Measurements from ENCODE around the gene ELOVL4. TPM values are rescaled to one million over a fixed set of nuclear protein-coding genes. Genes with fewer than 3 reads are reported as not detected.

Gene ELOVL4
- total RNA-seq, 1 experiment from 2014 or later: 0.68 TPM

- DNase-seq: no peak
- Histone ChIP-seq H3K4me3 (ENCODE audit: low read depth, low read length) (no peak overlapping the region), H3K9me3 (no peaks in the 10 kb centered on the region), H3K27me3 (replicated peaks; ENCODE audit: control insufficient read depth, insufficient read depth, low read length) (no peaks in the 10 kb centered on the region; the same call in 1 of the 2 replicates), H3K4me1 (no peaks in the 10 kb centered on the region), H3K36me3 (ENCODE audit: control insufficient read depth, insufficient read depth, low read length) (no peaks in the 10 kb centered on the region)
- no peaks in the 10 kb centered on the region for H3K36me3 Mint-ChIP-seq (ENCODE audit: insufficient read depth, unreplicated experiment)
- H3K27me3 Mint-ChIP-seq (ENCODE audit: insufficient read depth, unreplicated experiment): peaks cover 10% of the 10 kb centered on the region
- no TSS peak for BruUV-seq (replicated peaks)
- TF ChIP-seq CTCF (IDR thresholded peaks at IDR 0.05; ENCODE audit: insufficient read depth in 1 of 2, low read depth in 1 of 2, low read length in 1 of 2, severe bottlenecking in 1 of 2, unreplicated experiment in 1 of 2): no peak
- intact Hi-C loops (cut with micrococcal nuclease; ENCODE audit: unreplicated experiment): no loop called here
- CTCF ChIA-PET: no interaction called here
- no peak overlapping the region for H3K27ac Mint-ChIP-seq (ENCODE audit: unreplicated experiment)
- H3K9me3 Mint-ChIP-seq (ENCODE audit: unreplicated experiment): no peaks in the 10 kb centered on the region
- no peak overlapping the region for H3K4me3 Mint-ChIP-seq (ENCODE audit: unreplicated experiment)
- H3K4me1 Mint-ChIP-seq (ENCODE audit: low read depth, unreplicated experiment): no peaks in the 10 kb centered on the region
- POLR2A ChIA-PET: no interaction called here
Observed at GRCh38 chr6:79911992-79912391, 35.4 kb downstream of the ELOVL4 start.

- Histone ChIP-seq H3K4me1 (no peaks in the 10 kb centered on the region), H3K9me3 (no peaks in the 10 kb centered on the region), H3K27me3 (replicated peaks; ENCODE audit: control insufficient read depth, insufficient read depth, low read length) (no peaks in the 10 kb centered on the region; the same call in none of the 2 replicates), H3K36me3 (ENCODE audit: control insufficient read depth, insufficient read depth, low read length) (no peaks in the 10 kb centered on the region), H3K4me3 (ENCODE audit: low read depth, low read length) (no peak overlapping the region)
- no peaks in the 10 kb centered on the region for H3K9me3 Mint-ChIP-seq (ENCODE audit: unreplicated experiment)
- ChIA-PET CTCF (no interaction called here), POLR2A (no interaction called here)
- no peak overlapping the region for H3K27ac Mint-ChIP-seq (ENCODE audit: unreplicated experiment)
- no peak for DNase-seq
- TF ChIP-seq CTCF (IDR thresholded peaks at IDR 0.05; ENCODE audit: insufficient read depth in 1 of 2, low read depth in 1 of 2, low read length in 1 of 2, severe bottlenecking in 1 of 2, unreplicated experiment in 1 of 2): no peak
- no peak overlapping the region for H3K4me3 Mint-ChIP-seq (ENCODE audit: unreplicated experiment)
- no peaks in the 10 kb centered on the region for H3K36me3 Mint-ChIP-seq (ENCODE audit: insufficient read depth, unreplicated experiment)
- H3K27me3 Mint-ChIP-seq (ENCODE audit: insufficient read depth, unreplicated experiment): peaks cover 13% of the 10 kb centered on the region
- intact Hi-C loops (cut with micrococcal nuclease; ENCODE audit: unreplicated experiment): no loop called here
- BruUV-seq (replicated peaks): no TSS peak
- H3K4me1 Mint-ChIP-seq (ENCODE audit: low read depth, unreplicated experiment): no peaks in the 10 kb centered on the region
Observed at GRCh38 chr6:79909517-79909916, 37.8 kb downstream of the ELOVL4 start.

- Histone ChIP-seq H3K9me3 (no peaks in the 10 kb centered on the region), H3K4me3 (ENCODE audit: low read depth, low read length) (no peak overlapping the region), H3K27me3 (replicated peaks; ENCODE audit: control insufficient read depth, insufficient read depth, low read length) (peaks cover 1% of the 10 kb centered on the region; the same call in 1 of the 2 replicates), H3K36me3 (ENCODE audit: control insufficient read depth, insufficient read depth, low read length) (no peaks in the 10 kb centered on the region), H3K4me1 (no peaks in the 10 kb centered on the region)
- no peak for TF ChIP-seq CTCF (IDR thresholded peaks at IDR 0.05; ENCODE audit: insufficient read depth in 1 of 2, low read depth in 1 of 2, low read length in 1 of 2, severe bottlenecking in 1 of 2, unreplicated experiment in 1 of 2)
- intact Hi-C loops (cut with micrococcal nuclease; ENCODE audit: unreplicated experiment): no loop called here
- H3K27me3 Mint-ChIP-seq (ENCODE audit: insufficient read depth, unreplicated experiment): peaks cover 7% of the 10 kb centered on the region
- no peak overlapping the region for H3K4me3 Mint-ChIP-seq (ENCODE audit: unreplicated experiment)
- BruUV-seq (replicated peaks): no TSS peak
- H3K4me1 Mint-ChIP-seq (ENCODE audit: low read depth, unreplicated experiment): no peaks in the 10 kb centered on the region
- ChIA-PET CTCF (no interaction called here), POLR2A (interaction anchor here (1.0 kb wide), 1 partner anchor 204 kb away, joined by 3 read pairs; the partner anchor contains the start of gene BCKDHB)
- no peak overlapping the region for H3K27ac Mint-ChIP-seq (ENCODE audit: unreplicated experiment)
- DNase-seq: no peak
- no peaks in the 10 kb centered on the region for H3K36me3 Mint-ChIP-seq (ENCODE audit: insufficient read depth, unreplicated experiment)
- no peaks in the 10 kb centered on the region for H3K9me3 Mint-ChIP-seq (ENCODE audit: unreplicated experiment)
Observed at GRCh38 chr6:79902046-79902445, 45.3 kb downstream of the ELOVL4 start.
